ENCODE results near the gene SIT1.

Gene SIT1

DNA sequence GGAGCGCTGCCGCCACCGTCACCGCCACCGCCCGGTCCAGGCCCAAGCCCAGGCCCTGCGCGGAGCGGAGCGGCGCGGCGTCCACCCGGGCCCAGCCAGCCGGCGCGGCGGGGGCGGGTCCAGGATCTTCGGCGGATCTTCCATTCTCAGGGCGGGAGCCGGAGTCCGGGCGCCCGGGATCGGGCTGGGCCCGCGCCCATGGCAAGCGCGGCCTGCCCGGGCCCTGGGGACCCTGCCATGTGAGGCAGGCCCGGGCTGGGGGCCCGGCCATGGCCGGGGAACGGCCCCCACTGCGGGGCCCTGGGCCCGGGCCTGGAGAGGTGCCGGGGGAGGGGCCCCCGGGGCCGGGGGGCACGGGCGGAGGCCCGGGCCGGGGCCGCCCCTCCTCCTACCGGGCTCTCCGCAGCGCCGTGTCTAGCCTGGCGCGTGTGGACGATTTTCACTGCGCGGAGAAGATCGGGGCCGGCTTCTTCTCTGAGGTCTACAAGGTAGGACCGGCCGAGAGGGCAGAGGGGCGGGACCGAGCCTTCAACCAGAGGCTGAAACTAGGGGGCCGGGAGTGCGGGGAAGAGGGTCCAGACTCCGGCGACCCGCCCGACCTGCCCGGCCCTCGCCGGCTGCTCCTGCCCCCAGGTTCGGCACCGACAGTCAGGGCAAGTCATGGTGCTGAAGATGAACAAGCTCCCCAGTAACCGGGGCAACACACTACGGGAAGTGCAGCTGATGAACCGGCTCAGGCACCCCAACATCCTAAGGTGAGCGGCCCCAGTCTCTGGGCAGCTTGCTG lies 45.2 kb downstream of the SIT1 start:
- DNase-seq (ENCODE audit: low spot score), result peak; percentile 8

DNA sequence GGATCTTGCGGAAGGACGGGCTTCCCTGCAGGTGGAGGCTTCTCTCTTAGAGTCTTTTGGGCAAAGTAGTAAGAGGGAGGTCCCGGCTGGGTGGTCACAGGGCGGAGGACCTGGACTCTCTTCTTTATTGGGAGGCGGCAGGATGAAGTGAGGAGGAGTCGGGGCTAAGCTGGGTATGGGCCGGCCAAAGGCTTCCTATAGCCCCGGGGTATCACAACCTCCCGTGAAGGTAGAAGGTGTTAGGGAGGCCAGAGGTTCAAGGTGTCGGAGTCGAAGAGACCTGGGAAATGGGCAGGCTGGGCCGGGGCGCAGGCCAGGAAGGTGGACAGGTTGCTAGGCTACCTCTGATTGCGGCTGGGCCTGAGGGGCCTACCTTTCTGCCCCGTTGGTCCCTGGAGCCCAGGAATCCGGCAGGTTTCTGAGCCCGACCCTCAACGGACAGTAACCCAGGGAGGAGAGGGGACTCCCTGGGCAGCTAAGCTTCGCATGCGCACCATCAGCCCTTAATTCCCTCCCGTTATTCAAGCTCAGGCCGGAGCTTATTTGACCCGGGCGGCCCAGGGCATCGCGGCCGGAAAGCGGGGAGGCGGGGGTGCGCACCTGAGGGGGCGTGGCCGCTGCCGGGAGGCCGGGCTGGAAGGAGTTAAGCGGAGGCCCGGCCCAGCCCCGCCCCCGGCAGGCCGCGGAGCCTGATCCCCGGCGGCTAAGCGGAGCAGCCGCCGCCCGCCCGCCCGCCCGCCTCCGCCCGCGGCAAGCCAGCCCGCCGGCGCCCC lies 46.0 kb downstream of the SIT1 start, which contains the start of gene TESK1:
TSS of gene TESK1 (plus strand) at position 685 of the 773 bp plus-strand sequence. CDS start 358 bp downstream, outside the sequence.
- peak; percentile 84 for DNase-seq (ENCODE audit: low spot score)

DNA sequence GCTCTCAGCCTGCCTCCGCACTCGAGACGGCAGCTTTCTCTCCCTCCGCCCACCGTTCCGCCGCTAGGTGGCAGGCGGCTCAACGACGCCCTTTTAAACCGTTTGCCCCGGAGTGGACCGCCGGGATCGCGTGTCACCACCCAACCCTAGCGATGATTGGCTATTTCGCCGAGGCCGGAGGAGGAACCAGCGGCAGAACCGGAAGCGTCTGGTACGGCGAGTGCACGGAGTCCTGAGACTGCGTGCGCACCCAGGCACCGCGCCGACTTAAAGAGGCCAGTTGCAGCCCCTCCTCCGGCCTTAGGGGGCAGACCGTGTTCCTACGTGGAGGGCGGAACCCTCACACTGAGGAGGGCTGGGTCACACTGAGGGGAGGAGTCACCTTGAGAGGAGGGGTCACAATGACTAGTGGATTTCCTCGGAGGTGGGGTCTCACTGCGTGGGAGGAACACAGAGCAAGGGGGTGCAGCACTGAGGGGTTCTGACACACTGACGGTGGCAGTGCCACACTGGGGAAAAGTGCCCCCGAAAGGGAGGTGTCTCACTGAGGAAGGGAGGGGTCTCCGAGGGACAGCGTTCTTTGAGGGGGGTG lies 46.6 kb downstream of the SIT1 start:
- DNase-seq (ENCODE audit: low spot score), result peak; percentile 99

DNA sequence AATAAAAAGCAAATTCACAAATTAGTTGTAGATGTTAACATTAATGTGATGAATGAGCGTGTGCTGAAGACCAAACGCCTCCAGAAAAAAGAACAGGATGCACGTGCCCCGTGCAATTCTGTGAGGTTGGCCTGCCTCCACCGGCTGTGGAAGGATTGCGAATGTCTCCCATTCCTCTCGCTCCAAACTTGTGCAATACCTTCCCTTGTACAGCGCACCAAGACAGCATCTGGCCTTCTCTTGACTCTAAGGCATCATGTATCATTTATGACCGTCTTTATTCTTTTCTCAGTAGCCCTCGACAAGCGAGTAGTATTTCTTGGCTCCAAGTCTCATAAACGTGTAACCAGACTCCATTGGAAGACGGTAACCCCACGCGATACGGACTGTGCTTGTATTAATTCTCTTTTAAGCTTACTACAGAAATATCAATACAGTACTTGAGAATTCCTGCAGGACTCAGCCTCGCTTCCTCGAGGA lies 47.2 kb downstream of the SIT1 start:
- DNase-seq (ENCODE audit: low spot score), result no peak

DNA sequence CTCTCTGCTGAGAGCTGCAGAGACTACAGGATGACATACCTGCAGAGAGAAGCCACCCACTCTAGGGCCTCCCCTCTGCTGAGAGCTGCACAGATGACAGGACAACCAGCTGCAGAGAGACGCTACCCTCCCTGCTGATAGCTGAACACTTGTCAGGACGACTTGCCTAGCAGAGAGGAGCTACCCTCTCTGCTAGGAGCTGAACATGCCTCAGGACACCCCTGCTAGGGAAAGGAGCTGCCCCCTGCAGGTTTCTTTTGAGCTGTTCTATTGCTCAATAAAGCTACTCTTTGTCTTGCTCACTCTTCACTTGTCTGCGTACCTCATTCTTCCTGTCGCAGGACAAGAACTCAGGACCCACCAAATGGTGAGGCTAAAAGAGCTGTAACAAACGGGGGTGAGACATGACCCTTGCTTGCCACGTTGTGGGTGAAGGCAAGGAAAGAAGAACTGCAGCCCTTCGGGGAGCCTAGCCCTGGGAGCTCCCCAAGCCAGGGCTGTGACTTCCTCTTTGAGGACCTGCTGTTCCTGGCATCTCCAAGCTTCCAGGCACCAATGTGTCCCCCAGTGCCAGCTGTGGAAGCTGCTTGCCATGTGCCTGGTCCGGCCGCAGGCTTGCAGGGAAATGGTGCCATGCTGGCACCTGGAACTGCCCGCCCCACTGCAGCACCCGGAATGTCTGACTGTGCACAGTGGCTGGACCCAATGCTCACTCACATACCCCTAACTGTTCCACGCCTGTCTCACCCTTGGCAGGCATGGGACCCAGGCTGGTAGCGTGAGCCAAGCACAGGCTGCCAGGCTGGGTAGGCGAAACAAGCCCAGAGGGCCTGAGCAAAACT lies 50.7 kb downstream of the SIT1 start:
- no peak for DNase-seq (ENCODE audit: low spot score)

Measured in hematopoietic multipotent progenitor cell treated with erythropoietin and hydrocortisone succinate and interleukin-3 and kit ligand, for 17 days (in vitro differentiated cells).